GM03348 (cell line): ENCODE data around the gene PDIA5.
A peak's percentile ranks its signal among the peaks of the same experiment; 100 is the strongest.
"Not testable (repeated sequence)": the region's sequence is repeated elsewhere in the genome, so short reads cannot be mapped to it uniquely, and the experiment has no call there.

Source experiments
- DNase-seq: peaks from one replicate; pipeline ENCODE4 v3.0.0; 2012; ENCODE audit warnings: low spot score

Gene PDIA5

DNA sequence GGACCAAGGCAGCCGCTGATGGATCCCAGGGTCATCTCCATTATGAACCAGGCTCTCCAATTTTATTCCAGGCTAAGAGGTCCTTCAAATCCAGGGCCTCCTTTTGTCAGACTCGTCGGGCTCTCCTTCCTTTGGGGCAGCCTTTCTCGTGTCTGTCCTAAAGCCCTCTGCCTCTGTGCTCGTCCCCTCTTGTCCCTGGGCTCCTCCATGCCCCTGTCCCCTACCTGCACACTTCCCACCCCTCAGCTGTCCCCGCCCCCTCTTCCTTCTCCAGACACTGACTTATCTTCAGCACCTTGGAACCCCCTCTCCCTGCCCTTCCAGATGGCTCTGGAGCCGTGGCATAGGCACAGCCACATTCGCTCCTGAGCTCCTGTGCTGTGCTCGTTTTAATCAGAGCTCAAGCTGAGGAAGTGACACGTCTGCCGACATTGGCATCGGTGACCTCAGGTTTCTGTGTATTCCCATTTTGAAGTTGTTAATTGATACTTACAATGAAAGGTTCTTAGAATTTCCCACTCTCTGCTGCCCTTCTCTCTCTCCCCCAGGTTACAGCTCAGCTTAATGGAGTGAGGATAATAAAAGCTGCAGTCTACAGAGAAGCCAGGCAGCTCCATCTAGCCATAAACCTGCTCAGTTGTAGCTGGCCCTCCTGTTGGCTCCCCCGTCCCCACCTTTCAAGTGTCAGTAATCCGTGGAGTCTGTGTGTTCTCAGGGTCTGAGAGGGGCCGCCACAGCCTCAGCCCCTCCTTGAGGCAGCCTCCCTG, 83.8 kb downstream of the PDIA5 start:
- no peak for DNase-seq

DNA sequence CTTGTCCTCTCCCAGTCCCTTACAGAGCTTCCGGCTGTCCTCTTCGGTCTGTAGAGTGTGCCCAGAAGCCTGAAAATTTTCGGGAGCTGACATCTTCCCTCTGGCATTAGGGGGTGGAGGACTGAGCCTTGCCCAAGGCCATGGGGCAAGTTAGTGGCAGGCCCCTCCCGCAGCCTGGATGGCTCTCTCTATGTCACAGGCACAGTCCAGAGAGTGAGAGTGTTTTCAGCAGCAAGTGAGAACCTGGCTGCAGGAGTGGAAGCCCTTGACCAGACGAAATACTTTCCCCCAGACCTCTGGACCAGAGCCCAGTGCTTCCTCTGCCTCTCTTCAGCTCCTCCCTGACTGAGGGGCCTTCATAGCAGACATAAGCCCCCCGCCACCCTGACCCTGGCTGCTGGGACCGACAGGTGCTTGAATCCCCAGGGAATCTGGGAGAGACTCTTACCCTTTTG, 84.5 kb downstream of the PDIA5 start:
- no peak for DNase-seq

DNA sequence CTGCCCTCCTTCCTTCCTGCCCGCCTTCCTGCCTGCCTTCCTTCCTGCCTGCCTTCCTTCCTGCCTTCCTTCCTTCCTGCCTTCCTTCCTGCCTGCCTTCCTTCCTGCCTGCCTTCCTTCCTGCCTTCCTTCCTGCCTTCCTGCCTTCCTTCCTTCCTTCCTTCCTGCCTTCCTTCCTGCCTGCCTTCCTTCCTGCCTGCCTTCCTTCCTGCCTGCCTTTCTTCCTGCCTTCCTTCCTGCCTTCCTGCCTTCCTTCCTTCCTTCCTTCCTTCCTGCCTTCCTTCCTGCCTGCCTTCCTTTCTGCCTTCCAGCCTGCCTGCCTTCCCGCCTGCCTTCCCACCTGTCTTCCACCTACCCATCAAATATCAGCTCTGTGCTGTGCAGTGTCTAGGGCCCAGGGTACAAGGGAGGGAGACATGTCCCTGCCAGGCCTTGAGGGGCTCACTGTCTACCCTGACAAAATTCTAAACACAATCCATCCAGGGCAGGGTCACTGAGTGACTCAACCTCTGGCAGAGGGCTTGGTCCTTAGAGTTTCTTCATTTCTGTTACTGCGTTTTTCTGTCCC, 85.1 kb downstream of the PDIA5 start:
- DNase-seq, result not testable (repeated sequence)

DNA sequence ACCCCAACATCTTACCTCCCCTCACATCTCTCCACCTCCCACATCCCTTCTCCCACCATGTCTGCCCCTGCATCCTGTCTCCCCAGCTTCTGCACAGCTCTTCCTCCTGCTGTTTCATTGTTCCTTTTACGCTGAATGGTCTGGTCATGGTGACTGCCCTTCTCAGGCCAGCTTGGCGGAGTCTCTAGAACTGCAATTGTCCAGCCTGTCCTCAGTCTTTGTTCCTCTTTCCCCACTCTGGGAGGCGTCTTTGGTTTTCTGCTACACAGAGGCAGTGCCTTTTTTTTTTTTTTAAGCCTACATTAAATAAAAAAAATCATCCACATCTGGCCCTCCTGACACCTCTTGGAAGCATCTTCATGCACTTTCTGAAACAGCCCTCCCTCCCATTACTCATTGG, 85.9 kb downstream of the PDIA5 start:
- no peak for DNase-seq

DNA sequence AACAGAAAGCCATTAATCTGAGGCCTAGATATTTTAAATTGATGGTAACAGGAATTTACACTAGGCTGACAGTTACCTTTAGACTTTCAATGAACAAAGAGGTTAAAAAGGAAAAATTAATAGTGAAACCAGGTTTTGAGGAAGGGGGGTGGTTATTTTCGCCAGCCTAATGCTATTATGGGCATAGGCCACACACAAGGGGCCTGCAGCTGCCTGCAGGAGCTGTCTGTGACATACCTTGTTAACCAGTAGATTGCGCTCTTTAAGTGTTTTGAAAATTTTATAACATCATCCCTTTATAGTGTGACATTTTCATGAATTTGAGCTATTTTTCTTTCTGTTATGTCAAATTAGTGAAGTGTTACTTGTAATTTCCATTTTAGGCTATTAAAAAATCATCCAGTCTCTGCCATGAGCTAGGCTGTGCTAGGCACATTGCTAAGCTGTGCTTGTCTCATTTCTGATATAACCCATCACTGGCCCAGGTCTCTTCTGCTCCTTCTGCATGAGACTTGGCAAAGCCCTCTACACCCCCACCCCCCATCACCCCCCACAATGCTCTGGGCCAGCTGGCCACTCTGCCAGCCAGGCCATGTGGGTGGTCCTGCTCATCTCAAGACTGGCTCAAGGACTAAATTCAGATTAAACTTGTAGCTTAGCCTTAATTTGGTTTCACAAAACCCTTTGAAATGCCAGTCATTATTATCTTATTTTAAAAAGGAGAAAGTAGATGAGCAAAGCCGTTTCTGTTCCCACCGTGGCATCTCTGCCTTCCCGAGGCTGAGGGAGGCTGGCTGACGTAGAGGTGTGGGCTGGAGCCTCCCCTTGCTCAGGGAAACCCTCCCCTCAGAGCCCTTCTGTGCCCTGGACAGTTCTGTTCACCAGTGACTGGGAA, 86.5 kb downstream of the PDIA5 start:
- DNase-seq, result no peak

DNA sequence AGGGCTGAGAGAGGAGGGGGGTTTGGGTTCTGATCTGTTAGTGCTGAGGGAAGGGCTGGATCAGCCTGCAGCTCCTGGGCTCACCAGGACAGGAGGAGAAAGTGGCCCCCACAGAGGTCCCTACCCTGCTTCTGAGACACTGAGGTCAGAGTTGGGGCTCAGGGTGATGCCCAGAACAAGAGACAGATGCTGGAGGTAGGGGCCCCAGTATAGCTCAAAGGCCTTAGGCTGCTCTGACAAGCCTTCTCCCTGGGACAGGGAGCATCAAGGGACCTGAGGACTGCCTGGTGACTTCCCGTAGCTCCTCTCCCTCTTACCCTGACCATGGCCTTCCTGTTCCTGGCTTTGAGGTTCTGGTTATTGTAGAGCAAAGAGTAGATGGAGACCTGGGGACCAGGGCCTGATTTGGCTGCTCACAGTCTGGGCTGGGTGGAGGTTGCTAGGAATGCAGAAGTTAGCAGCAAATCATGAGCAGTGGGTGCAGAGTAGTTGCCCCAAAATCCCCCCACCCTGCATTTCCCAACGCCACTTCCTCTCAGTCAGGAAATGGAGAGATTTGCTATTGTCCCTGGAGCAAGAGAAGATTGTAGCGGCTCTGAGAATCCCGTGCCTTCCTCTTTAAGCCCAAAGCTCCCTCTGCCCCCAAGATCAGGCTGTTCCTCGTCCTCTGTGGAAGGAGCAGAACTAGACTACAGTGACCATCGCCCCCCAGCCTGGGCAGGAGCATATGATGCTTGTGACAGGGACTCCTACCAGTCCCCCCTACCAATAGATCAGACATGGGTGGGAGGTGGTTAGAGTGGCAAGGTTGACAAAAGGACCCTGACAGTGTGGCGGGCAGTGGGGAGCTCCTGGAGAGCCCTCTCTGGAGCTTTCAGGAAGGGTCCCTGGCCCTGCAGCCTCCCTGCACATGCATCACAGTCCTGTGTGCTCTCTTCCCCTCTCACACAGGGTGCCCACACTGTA, 87.5 kb downstream of the PDIA5 start:
- DNase-seq, result no peak

DNA sequence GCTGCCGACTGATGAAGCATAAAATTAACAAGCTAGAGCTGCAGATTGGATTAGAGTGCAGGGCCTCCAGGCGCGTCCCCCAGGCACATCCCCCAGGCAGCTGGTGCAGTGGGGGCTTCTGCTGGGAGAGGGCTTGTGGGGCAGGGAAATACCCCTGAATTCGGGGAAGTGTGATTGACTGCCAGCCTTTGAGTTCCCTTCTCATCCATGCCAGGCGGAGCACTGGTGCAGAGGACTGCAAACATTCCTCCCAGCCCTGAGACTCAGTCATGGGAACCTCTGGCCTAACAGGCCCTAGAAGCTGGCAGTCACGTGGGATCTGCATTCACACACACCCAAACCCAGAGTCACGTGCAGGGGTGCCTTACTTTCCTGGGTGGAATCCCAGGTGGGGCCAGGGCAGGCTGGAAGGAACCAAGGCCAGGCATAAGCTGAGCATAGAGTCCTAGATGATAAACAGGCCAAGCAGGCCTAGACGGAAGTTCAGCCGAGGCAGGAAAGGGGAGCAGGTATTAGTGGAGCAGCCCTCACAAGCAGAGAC, 88.7 kb downstream of the PDIA5 start:
- no peak for DNase-seq

DNA sequence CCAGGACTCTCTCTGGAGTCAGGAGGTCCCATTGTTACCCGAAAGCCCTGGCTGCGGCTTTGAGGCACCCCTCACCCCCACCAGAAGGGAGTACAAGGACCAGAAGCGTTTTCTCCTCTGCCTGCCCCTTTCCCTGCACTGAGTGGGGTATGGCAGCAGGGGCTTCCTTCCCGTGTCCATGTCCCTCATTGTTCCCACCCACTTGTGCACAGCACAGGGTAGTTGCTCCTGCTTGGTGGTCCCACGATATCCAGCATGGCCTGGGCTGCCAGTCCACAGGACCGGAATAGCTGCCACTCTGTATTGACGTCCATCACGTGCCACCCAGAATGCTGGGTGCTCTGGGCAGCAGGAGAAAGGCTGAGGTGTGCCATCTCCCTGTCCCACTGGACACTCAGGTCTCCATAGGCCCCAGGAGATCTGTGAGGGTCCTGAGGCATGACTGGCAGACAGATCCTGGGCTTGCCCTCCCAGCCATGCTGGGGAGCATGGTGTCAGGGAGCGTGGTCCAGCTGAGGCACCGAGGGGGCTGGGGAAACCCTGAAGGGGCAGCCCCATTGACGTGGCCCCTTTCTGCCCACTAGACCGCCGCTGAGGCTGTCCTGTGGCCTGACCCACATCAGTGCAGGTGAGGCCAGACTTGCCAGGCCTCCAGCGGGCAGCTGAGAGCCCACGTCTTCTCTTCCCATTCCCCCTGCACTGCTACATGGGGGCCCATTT, 89.6 kb downstream of the PDIA5 start:
- DNase-seq, result no peak

DNA sequence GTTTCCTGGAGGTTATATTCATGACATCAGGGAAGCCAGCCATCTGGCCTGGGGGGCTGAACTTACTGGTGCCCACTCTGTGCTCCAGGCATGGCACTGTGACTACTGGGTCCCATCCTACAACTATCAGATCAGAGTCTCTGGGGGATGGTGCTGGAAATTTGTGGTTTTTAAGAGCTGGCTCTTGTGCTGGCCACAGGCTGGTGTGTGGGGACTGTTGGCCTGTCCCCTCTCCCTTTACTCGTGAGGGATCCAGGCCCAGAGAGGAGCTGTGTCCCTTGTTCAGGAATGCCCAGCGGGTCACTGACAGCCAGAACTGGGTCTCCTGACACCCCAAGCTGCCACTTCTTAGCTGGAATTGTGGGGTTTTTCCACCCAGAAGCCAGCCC, 90.4 kb downstream of the PDIA5 start:
- DNase-seq, result no peak

DNA sequence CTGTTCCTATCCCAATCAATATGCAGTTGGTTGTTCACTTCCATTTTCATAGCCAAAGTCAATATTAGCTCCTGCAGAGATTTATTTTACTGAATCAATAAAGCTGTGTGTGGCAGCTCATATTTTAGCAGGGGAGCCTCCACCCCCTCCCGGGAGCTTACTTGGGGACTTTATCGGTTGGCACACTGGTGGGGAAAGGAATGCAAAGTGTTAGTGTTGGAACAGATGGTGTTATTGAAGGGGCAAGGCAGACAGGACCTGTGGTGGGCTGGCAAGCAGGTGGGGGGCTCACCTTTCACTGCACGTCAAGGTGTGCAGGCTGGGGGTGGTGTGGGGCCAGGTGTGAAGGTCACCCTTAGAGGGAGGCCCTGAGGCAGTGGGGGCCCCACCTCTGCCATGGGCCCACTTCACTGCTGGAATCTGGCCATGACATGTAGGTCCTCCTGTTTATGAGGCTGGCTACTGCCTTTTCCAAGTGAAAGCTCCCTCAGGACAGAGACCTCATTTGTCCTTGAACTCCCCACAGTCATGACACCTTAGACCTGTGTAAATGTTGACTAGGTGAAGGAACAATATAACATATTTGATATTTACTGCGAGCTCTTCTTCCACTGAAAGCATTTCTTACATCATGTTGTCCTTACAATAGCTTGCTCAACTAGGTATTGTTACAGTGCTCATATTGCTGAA, 90.9 kb downstream of the PDIA5 start:
- no peak for DNase-seq

DNA sequence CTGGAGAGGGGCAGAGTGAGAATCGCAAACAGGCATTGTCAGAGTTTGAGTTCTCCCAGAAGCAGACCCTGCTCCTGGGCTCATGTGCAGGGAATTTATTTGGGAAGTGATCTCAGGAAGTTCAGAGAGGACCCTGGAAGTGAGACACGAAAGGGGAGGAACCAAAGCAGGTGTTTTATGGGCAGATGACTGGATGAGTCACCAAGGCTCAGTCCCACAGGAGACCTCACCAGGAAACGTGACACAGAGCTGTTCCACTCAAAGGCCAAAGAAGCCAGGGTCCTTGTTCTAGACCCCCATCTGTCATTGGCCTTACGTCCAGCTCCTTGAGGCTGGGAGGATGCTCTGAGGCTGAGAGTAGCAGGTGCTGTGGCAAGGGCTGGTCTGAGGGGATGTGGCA, 91.5 kb downstream of the PDIA5 start:
- no peak for DNase-seq

DNA sequence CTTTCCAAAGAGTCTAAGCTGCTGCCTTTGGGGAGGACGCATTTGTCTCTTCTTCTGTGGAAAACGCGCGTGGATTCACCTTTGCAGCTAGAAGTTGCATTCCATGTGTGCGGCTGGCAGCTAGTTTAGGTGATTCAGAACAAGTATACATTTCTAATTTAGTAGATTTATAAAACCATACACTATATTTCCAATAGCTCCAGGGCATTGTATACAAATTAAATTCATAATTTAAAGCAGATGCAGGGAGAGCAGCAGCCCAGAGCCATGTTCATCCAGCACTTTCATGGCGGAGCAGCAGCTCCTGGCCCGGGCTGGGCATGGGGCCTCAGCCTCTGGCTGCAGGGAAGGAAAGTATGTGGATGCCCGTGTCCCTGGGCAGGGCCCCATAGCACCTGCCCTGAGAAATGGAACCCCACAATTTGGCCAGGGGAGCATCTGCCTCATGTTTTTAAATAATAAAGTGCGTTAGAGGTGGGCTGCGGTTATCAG, 92.1 kb downstream of the PDIA5 start:
- DNase-seq, result no peak

DNA sequence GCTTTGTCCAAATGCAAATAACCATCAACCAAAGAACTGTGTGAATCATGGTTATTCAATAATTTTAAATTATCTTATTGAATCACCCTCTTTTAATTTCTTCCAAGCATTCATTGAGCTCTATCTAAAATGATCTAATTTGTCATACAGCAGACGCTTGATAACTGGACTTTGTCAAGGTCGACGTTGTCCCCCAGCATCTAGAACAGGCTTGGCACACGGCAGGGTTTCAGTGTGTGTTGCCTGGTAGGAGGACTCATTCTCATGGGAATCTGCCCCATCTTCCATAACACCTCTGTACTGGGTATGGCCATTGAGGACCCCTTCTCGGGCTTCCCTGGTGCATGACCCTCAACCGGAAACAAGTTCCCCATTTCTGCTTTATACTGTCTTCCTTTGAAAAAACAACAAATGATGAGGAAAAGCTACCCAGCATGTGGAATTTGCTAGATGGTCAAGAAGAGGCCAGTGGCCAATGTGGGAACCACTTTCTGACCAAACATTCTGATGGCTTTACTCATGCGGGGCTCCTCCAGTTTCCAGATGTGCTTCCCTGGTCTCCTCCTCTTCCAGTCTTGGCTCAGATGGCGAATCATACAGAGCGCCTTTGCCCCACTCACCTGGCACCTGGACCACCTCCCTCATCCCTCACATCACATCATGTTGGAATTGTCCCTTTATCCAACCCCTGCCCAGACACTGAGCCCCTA, 93.3 kb downstream of the PDIA5 start:
- peak; percentile 67 for DNase-seq

DNA sequence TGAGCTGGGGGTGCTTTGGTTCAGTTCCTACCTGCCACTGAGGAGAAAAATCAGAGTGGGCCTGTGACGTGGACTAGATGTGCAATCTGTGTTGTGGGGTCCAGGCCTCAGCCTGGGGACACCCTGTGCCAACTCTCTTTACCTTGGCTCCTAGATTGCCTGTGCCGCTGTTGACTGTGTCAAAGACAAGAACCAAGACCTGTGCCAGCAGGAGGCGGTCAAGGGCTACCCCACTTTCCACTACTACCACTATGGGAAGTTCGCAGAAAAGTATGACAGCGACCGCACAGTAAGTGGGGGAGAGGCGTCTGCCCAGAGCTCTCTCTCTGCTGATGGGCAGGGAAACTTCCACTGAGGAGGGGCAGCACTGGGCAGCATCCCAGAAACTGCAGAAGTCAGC, 94.3 kb downstream of the PDIA5 start:
- DNase-seq, result no peak

DNA sequence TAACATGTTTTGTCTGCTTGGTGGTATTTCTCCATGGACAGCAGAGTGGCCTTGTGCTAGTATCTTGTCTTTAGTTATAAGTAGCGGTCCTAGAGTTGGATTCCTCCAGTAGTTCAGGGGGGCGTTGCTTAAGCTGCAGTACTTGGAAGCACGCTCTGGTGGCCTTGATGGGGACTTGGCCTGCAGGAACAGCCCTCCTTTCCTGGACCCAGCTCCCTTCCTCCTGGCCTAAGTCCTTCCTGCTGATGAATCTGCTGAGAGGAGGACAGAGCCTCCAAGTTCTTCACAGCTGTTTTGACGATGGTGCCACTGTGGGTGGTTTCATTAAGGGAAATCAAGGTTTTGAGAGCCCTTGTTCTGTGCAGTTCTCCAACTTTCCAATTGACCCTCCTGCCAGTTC, 96.3 kb downstream of the PDIA5 start:
- DNase-seq, result no peak

DNA sequence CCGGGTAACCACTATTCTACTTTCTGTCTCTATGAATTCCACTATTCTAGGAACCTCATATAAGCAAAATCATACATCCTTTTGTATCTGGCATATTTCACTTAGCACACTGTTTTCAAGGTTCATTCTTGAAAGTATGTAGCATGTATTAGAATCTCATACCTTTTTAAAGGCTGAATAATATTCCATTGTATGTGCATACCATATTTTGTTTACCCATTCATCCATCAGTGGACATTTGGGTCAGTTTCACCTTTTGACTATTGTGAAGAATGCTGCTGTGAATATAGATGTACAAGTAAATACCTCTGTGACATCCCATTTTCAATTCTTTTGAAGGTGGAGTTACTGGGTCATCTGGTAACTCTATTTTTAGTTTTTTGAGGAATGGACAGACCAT, 98.3 kb downstream of the PDIA5 start:
- DNase-seq, result no peak

DNA sequence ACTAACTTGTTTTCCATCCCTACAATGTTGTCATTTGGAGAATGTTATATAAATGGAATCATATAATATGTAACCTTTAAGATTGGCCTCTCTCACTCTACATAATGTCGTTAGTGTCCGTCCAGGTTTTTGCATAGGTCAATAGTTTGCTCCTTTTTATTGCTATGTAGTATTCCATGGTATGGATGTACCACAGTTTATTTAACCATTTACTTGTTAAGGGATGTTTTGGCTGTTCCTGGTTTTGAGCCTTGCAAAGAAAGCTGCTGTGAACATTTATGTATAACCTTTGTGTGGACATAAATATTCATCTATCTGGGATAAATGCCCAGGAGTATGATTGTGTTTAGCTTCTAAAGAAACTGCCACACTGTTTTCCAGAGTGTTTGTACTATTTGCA, 100.9 kb downstream of the PDIA5 start:
- no peak for DNase-seq

DNA sequence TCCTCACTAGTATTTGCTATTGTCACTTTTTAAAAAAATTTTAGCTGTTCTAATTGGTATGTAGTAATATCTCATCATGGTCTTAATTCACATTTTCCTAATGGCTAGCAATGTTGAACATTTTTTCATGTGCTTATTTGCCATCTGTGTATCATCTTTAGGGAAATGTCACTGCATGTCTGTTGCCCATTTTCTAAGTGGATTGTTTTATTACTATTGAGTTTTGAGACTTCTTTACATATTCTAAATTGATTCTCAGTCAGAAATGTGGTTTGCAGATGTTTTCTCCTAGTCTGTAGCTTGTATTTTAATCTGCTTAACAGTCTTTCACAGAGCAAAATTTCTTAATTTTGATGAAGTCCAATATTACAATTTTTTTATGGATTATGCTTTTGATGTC, 101.3 kb downstream of the PDIA5 start:
- no peak for DNase-seq

DNA sequence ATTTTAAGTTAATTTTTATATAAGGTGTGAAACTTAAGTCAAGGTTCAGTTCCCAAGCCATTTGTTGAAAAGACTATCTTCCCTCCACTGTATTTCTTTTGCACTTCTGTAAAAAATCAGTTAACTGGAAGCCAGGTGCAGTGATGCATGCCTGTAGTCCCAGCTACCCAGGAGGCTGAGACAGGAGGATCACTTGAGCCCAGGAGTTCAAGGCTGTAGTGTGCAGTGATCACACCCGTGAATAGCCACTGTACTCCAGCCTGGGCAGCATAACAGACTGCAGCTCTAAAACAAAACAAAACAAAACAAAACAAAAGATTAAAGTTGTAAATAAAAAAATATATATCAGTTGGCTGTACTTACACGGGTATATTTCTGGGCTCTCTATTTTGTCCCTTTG, 101.8 kb downstream of the PDIA5 start:
- no peak for DNase-seq
